Stimulated activated CD4-positive, alpha-beta T cell treated with anti-CD3 and anti-CD28 coated beads, Interleukin-4, amount 100 ng/mL, for 1 hour (primary cell): ENCODE data around the gene INO80C.
"Not testable (repeated sequence)": the region's sequence is repeated elsewhere in the genome, so short reads cannot be mapped to it uniquely, and the experiment has no call there.

Experiments
- DNase-seq: peaks from one replicate; pipeline ENCODE4 v3.0.0-alpha.2; 2020

Gene INO80C

GRCh38 chr18:35512761-35513160 is 15.0 kb upstream of the INO80C start:
- DNase-seq = no peak

GRCh38 chr18:35511833-35512232 is 14.1 kb upstream of the INO80C start:
- DNase-seq = no peak

- no peak for DNase-seq
Measured at GRCh38 chr18:35511428-35511827, 13.7 kb upstream of the INO80C start.

GRCh38 chr18:35510076-35510651 is 12.4 kb upstream of the INO80C start:
- DNase-seq = no peak

GRCh38 chr18:35508746-35509338 is 11.1 kb upstream of the INO80C start:
- no peak for DNase-seq

GRCh38 chr18:35508030-35508429 is 10.3 kb upstream of the INO80C start:
- DNase-seq = no peak

- DNase-seq = no peak
Measured at GRCh38 chr18:35507623-35508022, 9.9 kb upstream of the INO80C start.

GRCh38 chr18:35507192-35507591 is 9.4 kb upstream of the INO80C start:
- DNase-seq = no peak

- no peak for DNase-seq
Measured at GRCh38 chr18:35506024-35506712, 8.4 kb upstream of the INO80C start.

GRCh38 chr18:35504996-35505395 is 7.2 kb upstream of the INO80C start:
- DNase-seq = no peak

GRCh38 chr18:35502052-35502451 is 4.3 kb upstream of the INO80C start:
- no peak for DNase-seq

GRCh38 chr18:35501369-35501768 is 3.6 kb upstream of the INO80C start:
- DNase-seq = no peak

GRCh38 chr18:35500113-35500512 is 2.4 kb upstream of the INO80C start:
- DNase-seq = no peak

- DNase-seq = no peak
Measured at GRCh38 chr18:35497027-35497369, 762 bp downstream of the INO80C start.

- no peak for DNase-seq
Measured at GRCh38 chr18:35495536-35496314, 2.0 kb downstream of the INO80C start.

- DNase-seq = no peak
Measured at GRCh38 chr18:35494251-35495220, 3.2 kb downstream of the INO80C start.

- DNase-seq = no peak
Measured at GRCh38 chr18:35491700-35492077, 6.1 kb downstream of the INO80C start.

- no peak for DNase-seq
Measured at GRCh38 chr18:35490894-35491699, 6.7 kb downstream of the INO80C start.

- DNase-seq = no peak
Measured at GRCh38 chr18:35489913-35490490, 7.8 kb downstream of the INO80C start.

GRCh38 chr18:35489281-35489680 is 8.5 kb downstream of the INO80C start:
- not testable (repeated sequence) for DNase-seq

- not testable (repeated sequence) for DNase-seq
Measured at GRCh38 chr18:35488396-35488795, 9.4 kb downstream of the INO80C start.
